ENCODE data around the gene NMT1. TPM values are rescaled to one million over a fixed set of nuclear protein-coding genes. Genes with fewer than 3 reads are reported as not detected.
"Not testable (repeated sequence)": the region's sequence is repeated elsewhere in the genome, so short reads cannot be mapped to it uniquely, and the experiment has no call there.

Gene NMT1
- total RNA-seq, 1 experiment from 2014 or later, result 733 TPM

GRCh38 chr17:45036691-45037090 is 24.4 kb upstream of the NMT1 start:
- DNase-seq (ENCODE audit: low spot score), result no peak

- no peak for DNase-seq (ENCODE audit: low spot score)
Observed at GRCh38 chr17:45038728-45039634, 22.1 kb upstream of the NMT1 start.

- DNase-seq (ENCODE audit: low spot score), result peak; percentile 52
Observed at GRCh38 chr17:45040459-45040858, 20.7 kb upstream of the NMT1 start.

- no peak for DNase-seq (ENCODE audit: low spot score)
Observed at GRCh38 chr17:45042346-45043120, 18.6 kb upstream of the NMT1 start.

- DNase-seq (ENCODE audit: low spot score), result no peak
Observed at GRCh38 chr17:45043813-45044540, 17.1 kb upstream of the NMT1 start.

- DNase-seq (ENCODE audit: low spot score), result no peak
Observed at GRCh38 chr17:45046537-45047125, 14.5 kb upstream of the NMT1 start.

GRCh38 chr17:45048795-45049563 is 12.1 kb upstream of the NMT1 start:
- DNase-seq (ENCODE audit: low spot score), result no peak

- DNase-seq (ENCODE audit: low spot score), result peak; percentile 19
Observed at GRCh38 chr17:45050481-45051059, 10.5 kb upstream of the NMT1 start.

GRCh38 chr17:45051060-45051719 is 9.9 kb upstream of the NMT1 start, which contains the start of gene DCAKD:
DCAKD (minus strand) TSS chr17:45051632; CDS start chr17:45034885, 16,747 bp downstream.
- peak; percentile 76 for DNase-seq (ENCODE audit: low spot score)

- DNase-seq (ENCODE audit: low spot score), result not testable (repeated sequence)
Observed at GRCh38 chr17:45051720-45052051, 9.4 kb upstream of the NMT1 start.

- DNase-seq (ENCODE audit: low spot score), result peak; percentile 57
Observed at GRCh38 chr17:45052052-45052772, 8.9 kb upstream of the NMT1 start.

GRCh38 chr17:45060382-45060796 is 728 bp upstream of the NMT1 start:
- no peak for DNase-seq (ENCODE audit: low spot score)

- DNase-seq (ENCODE audit: low spot score), result no peak
Observed at GRCh38 chr17:45061606-45062205, 589 bp downstream of the NMT1 start.

GRCh38 chr17:45063198-45063597 is 2.1 kb downstream of the NMT1 start:
- DNase-seq (ENCODE audit: low spot score), result no peak

- DNase-seq (ENCODE audit: low spot score), result no peak
Observed at GRCh38 chr17:45067637-45068036, 6.5 kb downstream of the NMT1 start.

GRCh38 chr17:45070001-45070400 is 8.9 kb downstream of the NMT1 start:
- DNase-seq (ENCODE audit: low spot score), result no peak

GRCh38 chr17:45070809-45071208 is 9.7 kb downstream of the NMT1 start:
- peak; percentile 20 for DNase-seq (ENCODE audit: low spot score)

GRCh38 chr17:45073414-45074070 is 12.4 kb downstream of the NMT1 start:
- no peak for DNase-seq (ENCODE audit: low spot score)

Data from A172 (cell line).